GM19397 (cell line): ENCODE measurements around the gene OTOP2.

Experiments used
- ATAC-seq: cut with Tn5 transposase; IDR thresholded peaks from one replicate; pipeline ENCODE4 v1.9.1; 2021; ENCODE audit warnings: mild to moderate bottlenecking, moderate library complexity; ENCODE audit not compliant: unreplicated experiment

OTOP2 gene

GRCh38 chr17:74922694-74923537, 1.2 kb upstream of the OTOP2 start, which contains the start of gene USH1G:
Gene USH1G, minus strand, starts transcription at chr17:74923255. Its CDS starts 182 bp downstream, at chr17:74923073.
- no peak for ATAC-seq

DNA sequence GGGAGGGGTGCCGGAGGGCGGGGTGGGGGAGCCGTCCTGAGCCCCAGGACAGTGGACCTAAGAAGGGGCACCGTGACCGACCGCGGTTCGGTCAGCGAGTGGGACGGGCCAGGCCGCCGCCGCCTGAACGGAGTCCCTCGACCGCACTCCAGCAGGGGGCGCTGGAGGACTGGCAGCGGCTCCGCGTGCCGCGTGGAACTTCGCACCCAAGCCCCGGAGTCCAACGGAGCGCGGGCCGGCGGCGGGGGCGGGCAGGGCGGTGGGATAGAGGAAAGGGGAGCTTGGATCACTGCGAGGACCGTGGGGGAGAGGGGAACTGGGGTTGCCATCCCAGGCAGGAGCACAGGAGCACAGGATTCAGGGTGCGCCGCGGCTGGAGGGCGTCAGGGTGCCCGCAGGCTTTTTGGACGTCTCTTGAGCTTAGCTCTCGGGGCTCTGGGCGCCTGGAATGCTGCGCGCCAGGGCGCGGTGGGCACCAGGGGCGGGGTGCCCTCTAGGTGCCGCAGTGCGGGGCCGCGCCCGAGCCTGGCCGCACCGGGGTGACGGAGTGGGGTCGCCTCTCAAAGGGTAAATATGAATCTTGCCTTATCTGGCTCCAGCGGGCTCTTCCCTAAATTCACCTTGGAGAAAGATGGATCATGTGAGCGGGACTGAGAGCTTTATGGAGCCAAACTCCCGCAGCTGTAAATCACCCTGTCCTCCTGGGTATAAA, 379 bp upstream of the OTOP2 start:
- no peak for ATAC-seq

- ATAC-seq = no peak
Measured at GRCh38 chr17:74925242-74925641, 1.2 kb downstream of the OTOP2 start.

DNA sequence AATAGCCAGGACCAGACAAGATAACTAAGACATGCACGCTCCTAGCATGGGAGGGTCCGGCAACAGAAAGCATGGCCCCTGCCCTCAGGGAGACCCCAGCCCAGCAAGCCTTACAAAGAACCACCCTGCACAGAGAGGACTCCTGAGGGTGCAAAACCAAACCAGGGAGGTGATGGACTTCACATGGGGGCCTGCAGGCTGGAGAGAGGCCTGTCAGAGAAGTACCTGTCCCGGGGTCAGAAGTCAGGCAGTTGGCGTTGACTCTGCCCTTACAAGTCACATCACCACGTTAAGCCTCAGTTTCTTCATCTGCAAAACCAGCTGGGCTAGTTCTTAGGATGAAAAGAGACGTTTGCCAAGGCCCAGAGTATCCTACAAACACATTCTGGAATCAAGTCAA, 4.7 kb downstream of the OTOP2 start:
- no peak for ATAC-seq

DNA sequence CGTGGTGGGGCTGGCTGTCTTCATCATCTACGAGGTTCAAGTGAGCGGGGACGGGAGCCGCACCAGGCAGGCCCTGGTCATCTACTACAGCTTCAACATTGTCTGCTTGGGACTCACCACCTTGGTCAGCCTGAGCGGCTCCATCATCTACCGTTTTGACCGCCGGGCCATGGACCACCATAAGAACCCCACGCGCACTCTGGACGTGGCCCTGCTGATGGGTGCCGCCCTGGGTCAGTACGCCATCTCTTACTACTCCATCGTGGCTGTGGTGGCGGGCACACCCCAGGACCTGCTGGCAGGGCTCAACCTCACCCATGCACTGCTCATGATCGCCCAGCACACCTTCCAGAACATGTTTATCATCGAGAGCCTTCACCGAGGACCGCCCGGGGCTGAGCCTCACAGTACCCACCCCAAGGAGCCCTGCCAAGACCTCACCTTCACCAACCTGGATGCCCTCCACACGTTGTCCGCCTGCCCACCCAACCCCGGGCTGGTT, 6.5 kb downstream of the OTOP2 start:
- ATAC-seq = no peak

GRCh38 chr17:74935048-74935447, 11.0 kb downstream of the OTOP2 start:
- ATAC-seq = no peak

DNA sequence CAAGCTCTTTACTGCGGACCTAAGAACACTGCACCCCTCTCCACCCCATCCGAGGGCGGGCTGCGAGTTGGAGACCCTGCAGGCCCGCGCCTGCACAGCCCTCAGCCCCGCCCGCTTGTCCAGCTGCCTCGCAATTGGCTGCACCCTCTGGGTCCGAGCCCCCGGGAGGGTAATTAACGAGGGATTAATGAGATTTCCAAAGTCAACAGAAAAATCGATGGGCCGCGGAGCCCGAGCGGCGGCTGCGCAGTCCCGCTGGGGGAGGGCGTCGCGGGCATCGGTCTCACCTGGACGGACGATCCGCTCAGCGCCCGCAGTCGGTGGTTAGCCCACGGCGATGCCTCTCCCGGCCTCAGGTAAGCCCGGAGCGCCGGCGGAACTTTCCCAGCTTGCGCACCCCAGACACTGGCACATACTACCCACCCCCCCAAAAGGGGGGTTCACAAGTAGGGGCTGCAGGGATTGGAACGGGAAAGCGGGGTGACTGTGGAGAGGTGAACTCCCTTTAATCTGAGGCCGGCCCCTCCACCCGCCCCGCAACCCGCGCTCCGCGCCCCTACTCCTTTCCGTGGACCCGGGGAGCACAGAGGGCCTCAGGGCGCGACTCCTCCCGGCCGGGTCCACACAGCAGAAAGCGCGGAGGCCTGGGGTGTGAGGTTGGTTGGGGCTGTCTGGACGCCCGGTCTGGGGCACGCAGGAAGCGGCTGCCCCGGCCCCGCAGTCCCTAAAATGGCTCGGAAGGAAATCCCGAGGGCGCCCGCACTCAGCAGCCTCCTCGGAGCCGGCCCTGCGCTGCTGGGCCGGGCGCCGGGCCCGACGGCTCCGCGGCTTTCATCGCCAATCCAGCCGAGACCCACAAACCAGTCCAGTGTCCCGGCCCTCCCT, 11.8 kb downstream of the OTOP2 start, which contains the start of gene OTOP3:
Gene OTOP3, plus strand, starts transcription at position 314 of the 885 bp plus-strand sequence. Its CDS starts 24 bp downstream, at position 338.
- no peak for ATAC-seq

DNA sequence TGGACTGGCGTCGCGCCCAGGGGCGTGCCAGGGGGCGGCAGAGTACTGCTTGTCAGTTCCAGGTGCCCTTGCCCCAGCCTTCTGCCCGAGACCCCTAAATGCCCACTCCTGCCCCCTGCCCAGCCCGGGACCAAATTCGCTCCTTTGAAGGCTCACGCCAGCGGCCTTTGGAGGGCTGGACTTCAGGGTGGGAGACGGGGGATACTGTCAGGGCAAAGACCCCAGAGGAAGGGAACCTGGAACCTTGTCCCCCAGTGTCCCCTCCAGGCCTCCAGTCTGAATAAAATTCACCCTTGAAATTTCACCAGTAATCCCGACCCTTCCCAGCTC, 12.4 kb downstream of the OTOP2 start:
- no peak for ATAC-seq

- ATAC-seq = no peak
Measured at GRCh38 chr17:74937064-74938051, 13.3 kb downstream of the OTOP2 start.

DNA sequence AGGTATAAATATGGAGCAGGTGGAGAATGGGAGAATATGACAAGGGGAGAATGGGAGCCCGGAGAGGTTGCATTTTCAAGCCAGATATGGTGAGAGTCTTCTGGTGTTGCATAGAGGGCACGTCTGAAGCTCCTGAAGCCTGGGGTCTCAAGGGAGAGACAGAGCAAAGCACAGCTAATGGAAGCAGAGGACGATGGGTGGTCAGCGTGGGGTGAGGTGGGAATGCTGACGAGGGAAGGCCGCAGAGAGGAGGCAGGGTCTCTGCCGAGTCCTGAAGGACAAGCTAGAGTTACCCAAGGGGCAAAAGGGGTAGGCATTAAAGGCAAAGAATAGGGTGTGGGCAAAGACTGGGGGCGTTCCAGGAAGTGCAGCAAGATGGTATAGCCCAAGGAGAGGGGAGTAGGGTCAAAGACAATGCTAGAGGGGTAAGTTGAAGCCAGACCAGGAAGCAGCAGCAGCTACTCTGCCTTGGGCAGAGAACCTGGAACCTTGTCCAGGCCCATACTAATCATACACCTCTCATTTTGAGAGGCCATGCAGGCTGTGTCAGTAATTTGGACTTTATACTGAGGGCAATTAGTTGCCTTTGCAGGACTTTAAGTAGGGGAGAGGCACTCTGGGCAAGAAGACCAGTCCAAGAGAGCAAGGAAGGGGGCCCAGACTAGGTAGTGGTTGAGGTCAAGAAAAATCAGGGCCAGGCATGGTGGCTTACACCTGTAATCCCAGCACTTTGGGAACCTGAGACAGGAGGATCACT, 14.3 kb downstream of the OTOP2 start:
- ATAC-seq = no peak

- ATAC-seq = no peak
Measured at GRCh38 chr17:74939534-74939933, 15.5 kb downstream of the OTOP2 start.

DNA sequence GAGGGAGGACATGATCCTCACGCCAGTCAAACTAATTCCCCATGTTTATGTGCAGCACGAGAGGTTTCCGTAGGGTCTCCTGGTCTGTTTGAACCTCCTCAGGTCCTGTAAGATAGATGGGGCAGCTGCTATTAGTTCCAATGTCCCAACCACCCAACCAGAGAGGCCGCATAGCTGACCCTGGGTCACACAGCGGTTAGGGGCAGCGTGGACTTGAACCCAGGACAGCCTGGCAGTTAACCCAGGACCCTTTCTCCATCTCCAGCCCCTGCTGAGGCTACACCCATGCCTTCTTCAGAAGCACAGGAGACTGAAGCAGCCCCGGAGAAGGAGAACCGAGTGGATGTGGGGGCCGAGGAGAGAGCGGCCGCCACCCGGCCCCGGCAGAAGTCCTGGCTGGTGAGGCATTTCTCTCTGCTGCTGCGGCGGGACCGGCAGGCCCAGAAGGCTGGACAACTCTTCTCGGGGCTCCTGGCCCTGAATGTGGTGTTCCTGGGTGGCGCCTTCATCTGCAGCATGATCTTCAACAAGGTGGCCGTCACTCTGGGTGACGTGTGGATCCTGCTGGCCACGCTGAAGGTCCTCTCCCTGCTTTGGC, 17.2 kb downstream of the OTOP2 start:
- ATAC-seq = no peak

GRCh38 chr17:74943808-74944522, 19.9 kb downstream of the OTOP2 start:
- ATAC-seq = no peak

DNA sequence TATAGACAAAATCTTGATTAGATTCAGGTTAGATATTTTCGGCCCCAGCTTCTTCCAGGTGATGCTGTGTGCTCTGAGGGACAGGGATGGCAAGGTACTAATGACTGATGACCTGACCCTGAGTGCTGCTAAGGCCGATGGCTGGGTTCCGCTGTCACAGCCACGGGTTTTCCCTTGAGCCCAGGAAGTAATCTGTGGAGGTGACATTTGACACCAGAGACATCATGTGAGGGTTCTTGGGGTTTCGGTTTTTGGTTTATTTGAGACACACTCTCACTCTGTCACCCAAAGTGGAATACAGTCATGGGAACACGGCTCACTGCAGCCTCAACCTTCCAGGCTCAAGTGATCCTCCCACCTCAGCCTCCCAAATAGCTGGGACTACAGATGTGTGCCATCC, 21.5 kb downstream of the OTOP2 start:
- no peak for ATAC-seq

GRCh38 chr17:74946641-74947040, 22.6 kb downstream of the OTOP2 start:
- no peak for ATAC-seq

- ATAC-seq = no peak
Measured at GRCh38 chr17:74947041-74947754, 23.1 kb downstream of the OTOP2 start.

- ATAC-seq = no peak
Measured at GRCh38 chr17:74949455-74950115, 25.5 kb downstream of the OTOP2 start.
